NCI-H2081 (cell line): ENCODE measurements around the gene FZD4.
"Not testable (repeated sequence)": the region's sequence is repeated elsewhere in the genome, so short reads cannot be mapped to it uniquely, and the experiment has no call there.

Experiments
- DNase-seq, 2 experiments: peaks; one replicate each; lab custom pipeline; 2025; lab: John Stamatoyannopoulos, UW

The FZD4 gene

DNA sequence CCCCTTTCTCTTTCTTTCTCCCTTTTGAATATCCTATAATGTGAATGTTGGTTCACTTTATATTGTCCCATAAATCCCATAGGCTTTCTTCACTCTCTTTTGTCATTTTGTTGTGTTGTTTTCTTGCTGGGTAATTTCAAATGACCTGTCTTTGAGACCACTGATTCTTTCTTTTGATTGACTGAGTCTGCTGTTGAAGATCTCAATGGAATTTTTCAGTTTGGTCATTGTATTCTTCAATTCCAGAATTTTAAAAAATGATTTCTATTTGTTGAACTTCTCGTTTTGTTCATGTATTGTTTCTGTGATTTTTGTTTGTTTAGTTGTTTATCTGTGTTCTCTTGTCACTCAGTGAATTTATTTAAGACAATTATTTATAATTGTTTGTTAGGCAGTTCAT is 17.5 kb upstream of the FZD4 start:
- DNase-seq, result no peak

DNA sequence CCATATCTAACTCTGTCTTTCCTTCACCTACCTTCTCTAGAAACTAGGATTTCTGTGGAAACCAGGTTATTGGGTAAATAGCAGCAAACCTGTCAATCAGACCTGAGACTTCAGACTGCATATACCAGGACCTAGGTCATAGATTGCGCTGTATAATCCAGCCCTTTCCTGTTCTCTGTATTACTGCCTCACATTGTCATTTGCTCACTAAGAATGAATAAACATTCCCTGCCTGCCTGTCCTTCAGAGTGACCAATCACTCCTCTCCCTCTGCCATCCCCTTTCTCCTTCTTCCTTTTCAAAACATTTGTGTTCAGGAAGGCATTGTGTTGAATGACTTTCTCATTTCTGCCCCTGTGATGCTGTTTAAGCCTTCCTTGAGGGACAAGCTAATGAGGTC is 14.1 kb upstream of the FZD4 start:
- DNase-seq, result no peak

DNA sequence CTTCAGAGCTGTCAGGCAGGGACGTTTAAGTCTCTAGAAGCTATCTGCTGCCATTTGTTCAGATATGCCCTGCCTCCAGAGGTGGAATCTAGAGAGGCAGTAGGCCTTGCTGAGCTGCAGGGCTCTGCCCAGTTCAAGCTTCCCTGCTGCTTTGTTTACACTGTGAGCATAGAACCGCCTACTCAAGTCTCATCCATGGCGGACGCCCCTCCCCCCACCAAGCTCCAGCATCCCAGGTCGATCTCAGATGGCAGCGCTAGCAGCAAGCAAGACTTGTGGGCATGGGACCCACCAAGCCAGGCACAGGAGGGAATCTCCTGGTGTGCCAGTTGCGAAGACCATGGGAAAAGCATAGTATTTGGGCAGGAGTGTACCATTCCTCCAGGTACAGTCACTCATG is 12.4 kb upstream of the FZD4 start:
- DNase-seq, result not testable (repeated sequence)

DNA sequence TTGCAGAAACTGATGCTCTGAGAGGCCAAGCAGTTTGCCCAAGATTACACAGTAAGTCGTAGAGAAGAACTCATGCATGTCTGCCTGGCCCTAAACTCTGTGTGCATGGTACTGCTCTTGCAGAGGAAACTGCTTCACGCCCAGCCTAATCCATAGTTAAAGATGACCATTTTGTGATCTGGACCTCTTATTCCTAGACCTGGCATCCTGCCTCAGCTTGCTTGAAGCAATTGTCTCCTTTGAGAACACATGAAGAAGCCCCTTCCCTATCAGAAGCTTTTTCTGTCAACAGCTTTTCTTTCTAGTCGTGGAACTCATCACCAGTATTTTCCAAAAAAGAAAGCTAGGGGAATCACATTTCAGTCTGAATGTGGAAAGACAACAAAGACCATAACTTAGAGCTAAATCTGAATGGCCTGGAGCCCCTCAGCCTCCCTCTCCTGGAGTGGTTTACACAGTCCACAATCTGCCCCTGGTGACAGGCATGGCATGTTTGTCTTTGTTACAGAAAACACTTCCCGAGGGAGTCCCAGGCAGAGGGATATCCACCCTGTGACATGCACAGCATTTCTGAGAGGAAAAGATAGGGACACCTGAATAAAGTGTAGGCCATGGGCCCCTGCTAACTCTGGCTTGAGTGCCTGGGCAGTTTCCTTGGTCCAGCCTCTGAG is 2.9 kb upstream of the FZD4 start:
- DNase-seq, result no peak

DNA sequence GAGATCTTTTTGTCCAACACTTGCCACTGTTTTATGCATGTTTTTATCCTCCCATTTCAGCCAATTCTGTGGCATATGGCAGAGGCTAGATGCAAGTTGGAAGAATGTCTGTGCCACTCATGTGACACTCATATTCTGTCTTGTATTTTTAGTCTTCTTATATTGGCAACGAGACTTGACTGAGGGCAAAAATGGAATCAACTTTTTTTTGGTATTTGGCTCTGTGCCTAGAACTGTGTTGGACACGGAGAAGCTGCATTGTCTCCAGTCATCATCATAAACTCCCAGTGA is 1.7 kb upstream of the FZD4 start:
- no peak for DNase-seq

DNA sequence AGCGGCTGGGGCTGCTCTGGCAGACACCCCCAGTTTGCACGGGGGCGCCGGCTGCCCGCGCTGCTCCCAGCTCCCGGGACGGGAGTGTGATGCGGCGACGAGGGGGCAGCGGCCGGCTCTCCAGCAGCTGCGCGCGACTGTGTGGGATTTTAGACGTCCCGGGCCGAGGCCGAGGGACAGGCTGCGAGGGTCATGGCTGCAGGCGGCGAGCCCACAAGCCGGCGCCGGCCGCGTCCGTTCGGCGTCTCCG is 159 bp downstream of the FZD4 start:
- no peak for DNase-seq

DNA sequence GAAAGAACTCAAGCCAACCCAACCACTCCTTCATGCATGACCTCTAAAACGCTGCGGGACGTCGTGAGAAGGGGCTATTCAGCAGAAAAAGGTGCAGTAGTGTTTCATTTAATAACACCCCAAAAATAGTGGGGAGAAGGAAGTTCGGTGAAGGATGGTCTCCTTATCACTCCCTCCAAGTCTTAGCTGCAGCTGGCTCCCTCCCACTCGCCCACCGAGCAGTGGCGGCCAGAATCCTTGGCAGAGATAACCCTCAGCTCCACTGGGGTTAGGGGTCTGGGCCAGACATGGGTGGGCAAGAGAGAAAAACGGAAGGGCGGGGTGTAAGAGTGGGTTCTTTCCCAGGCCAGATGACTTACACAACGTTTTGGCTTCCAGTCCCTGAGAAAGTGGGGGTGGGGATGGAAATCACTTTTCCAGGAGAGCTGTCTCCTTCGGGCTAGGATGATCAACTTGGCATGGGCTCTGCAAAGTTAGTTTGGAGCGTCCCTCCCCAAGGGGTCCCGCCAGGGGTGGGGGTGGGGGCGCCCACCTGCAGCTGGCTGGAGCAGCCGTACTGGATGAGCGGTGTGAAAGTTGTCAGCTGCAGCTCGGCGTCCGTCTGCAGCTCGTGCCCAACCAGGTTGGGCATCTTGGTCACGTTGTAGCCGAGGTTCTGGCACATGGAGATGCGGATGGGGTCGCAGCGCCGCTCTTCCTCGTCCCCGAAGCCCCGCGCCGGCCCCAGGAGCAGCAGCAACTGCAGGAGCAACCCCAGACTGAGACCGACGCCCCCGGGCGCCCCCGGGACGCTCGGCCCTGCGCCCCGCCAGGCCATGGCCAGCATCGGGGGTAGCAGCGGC is 705 bp downstream of the FZD4 start:
- DNase-seq, result peak in 1 of 2 experiments; percentile 6

DNA sequence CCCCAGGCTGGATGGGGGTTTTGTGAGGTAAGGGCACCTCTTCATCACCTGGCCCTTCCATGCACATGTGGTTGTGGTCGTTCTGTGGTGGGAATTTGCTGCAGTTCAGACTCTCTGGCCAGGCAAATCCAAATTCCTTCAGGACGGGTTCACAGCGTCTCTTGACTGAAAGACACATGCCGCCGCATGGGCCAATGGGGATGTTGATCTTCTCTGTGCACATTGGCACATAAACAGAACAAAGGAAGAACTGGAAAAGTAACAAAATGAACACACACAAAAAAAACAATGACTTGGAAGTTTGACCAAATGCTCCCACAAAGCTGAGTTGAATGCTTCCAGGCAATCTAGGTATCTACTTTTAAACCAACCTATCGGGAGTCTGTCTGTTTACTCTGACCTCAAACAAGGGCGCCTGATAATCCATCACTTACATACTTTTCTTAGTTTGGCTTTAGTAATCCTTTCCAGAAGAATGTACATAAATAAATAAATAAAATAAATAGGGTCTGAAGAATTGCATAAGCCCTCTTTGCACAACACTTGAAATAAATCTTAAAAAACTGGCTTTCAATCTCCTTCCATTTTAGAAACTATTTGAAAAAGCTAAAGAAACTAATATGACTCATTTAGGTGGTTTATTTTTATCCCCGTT is 2.8 kb downstream of the FZD4 start:
- DNase-seq, result no peak

DNA sequence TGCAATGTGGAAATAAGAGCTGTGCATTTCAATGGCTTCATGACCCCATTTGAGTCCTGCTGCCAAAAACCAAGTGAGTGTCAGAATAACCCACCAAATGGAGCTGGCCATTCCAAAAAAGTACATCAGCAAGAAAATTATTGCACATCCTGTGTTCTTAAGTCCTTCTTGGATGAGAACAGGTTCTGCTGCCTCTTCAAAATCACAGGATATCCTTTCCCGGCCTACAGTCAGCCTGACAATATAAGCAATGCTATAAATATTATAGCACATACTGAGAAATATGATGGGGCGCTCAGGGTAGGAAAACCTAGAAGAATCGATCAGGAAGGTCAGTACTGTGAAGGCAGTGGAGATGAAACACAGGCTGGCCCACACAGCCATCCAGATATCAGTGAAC is 3.5 kb downstream of the FZD4 start:
- no peak for DNase-seq

DNA sequence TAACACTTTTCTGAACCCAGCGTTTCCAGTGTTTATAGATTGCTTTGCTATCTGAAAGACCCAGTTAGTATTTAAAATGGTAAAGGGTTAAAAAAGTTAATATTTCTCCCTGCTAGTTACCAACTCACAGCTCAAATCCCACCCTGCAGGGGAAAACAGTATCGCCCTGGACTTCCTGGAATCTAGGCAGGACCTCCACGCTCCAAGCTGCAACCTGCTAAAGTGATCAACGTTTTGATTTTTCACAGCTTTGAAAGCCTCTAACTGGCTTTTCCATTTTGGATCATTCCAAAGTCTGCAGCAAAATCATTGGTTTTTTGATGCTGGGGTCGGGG is 4.6 kb downstream of the FZD4 start:
- no peak for DNase-seq

DNA sequence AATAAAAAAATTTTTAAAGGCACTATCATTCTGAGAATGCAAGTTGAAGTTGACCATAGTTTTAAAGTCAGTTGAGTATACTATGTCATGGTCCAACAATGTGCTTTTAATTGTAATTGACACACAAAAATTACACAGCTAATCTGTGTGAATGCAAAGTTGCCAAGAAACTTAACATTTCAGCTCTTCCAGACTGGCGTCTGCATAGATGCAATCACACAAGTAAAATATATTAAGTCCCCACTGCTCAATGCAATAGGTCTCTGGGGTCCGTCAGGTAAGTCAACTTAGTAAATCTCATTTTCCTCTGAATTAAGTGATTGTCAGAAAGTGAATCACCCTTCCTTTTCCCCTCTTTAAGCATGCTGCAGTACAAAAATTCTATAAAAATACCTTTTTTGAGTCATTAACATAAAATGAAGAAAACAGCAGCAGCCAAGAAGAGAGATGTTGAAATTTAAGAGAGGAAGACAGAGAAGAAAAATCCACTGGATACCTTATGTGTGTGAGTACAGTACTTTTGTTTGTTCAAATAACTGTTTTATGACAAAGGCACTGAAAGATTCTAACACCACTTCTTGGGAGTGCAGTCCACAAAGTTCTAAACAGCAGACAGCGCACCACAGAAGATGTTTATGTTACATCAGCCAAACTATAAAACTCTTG is 5.1 kb downstream of the FZD4 start:
- no peak for DNase-seq

DNA sequence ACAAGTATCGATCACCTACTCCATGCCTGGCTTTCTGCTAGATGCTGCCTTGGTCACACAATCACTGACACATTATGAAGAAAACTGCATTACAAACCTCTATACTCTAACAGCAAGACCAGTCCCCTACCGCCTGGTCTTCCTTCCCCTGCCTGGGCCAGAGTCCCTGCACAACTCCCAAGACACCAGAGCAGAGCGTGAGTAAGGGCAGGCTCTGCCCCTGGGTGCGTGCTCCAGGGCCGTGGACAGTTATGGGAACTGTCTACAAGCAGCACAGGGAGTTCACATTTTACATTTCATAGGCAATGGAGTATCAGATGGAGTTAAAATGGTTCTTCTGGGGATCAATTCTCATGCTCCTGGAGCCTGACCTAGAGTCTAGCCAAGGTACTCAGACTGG is 6.5 kb downstream of the FZD4 start:
- no peak for DNase-seq

DNA sequence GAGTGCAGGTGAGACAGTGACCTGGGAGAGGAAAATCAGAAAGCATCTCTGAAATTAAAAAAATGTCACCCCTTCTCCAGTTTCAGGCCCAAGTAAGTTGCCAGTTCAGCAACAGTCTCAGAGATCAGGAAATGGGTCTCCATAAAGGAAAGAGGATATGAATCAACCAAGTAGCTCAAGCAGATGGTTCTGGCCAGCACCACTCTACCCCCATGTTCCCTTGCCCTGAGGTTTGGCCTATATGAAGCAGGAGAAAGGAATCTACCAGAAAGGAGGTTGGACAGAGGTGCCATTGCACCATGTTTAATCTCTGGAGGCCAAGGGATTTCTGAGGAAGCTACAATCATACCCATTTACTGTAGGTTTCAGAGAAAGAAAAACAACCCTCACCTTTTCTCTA is 7.7 kb downstream of the FZD4 start:
- DNase-seq, result no peak

DNA sequence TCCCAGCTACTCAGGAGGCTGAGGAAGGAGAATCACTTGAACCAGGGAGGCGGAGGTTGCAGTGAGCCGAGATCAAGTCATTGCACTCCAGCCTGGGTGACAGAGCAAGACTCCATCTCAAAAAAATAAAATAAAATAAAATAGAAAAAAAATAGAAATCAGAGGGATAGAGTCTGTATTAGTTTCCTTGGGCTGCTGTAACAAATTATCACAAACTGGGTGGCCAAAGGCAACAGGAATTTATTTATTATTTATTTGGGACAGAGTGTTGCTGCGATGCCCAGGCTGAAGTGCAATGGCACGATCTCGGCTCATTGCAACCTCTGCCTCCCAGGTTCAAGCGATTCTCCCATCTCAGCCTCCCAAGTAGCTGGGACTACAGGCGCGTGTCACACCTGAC is 11.7 kb downstream of the FZD4 start:
- not testable (repeated sequence) for DNase-seq

DNA sequence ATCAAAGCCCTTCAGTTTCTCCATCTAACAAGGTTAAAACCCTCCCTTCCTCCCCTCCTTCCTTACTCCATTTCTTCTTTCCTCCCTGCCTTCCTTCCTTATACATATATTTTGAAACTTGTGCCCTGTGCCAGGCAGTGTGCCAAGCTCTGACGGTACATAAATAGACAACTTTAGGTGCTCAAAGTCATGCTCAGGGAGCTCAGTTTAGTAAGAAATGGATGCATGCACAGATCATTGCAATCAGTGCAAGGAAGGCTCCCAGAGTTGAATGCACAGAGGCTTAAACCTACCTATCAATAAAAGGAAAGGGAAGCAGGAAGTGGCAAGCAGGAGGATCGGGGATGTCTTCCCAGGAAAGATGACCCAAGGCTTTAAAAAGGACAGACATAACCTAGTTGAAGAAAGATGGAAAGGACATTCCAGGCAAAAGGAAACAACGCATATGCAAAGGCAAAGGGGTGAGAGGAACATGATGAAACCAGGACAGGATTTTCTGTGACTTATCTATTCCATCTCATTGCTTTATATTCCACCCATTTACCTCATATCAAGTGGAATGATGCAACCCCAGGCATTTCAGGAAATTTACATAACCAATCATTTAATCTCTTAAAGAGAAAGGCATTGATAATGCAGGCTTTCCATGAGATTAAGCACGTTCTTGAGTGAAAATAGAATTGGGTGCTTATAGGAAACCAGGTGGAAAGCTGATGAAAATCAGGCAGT is 13.2 kb downstream of the FZD4 start:
- no peak for DNase-seq

DNA sequence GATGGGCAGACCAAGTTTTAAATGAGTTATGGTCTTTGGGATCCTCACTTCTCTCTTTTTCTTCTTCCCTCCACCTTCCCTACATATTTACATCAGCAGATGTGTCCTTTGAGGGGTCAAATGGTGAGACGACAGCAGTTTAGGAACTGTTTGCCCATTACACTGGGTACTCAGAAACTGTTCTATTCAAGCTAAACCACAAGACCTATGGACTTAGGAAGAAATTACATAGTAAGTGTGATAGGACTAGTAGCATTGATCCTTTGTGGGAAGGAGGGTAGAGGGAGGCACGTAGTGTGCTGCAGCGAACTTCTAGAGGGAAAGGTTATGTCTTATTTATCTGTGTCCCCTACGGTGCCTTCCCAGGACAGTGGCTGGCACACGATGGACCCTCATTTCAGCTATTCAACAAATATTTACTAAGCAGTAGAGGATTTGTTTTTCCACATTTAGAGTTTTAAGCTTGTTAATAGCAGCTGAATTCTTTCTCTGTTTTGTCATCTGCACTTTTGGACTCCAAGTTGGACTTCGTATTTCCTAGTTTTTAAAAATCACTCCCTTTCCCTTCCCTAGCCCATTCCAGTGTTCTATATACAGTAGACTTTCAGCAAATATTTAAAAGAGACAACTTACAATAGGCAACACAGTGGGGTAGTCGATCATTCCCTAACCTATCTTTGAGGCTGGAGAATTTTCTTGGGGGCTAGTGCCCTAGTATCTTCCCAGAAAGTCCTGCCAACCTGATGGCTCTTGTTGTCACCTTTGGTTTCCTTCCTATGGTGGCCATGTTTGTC is 13.9 kb downstream of the FZD4 start:
- DNase-seq, result no peak

DNA sequence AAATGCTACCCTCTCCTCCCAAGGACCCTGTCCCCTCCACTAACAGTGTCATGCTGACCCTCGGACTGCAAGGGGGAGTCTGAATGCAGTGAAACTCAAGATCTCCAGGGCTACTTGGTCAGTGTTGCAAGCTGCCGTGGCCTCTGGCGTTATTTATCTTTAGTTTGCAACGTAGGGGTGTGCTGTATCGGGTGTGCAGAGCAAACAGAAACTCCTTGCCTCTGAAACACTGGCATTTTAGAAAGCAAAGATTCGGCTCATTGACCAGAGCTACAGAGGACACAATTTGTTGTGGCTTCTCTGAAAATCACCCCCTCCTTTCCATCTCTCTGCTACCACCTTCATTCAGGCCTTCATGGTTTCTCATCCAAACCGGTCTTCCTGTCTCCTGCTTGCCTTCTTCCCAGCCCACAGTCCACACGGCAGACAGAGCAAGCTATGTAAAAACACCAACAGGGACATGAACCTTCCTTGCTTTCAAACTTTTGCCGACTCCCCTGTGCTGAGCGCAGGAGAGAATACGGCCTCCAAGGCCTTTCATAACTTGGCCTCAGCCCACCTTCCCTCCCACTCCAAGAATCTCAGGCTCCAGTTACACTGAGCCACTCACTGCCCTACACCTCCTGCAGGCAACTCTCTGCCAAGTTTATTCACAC is 14.9 kb downstream of the FZD4 start:
- DNase-seq, result no peak

DNA sequence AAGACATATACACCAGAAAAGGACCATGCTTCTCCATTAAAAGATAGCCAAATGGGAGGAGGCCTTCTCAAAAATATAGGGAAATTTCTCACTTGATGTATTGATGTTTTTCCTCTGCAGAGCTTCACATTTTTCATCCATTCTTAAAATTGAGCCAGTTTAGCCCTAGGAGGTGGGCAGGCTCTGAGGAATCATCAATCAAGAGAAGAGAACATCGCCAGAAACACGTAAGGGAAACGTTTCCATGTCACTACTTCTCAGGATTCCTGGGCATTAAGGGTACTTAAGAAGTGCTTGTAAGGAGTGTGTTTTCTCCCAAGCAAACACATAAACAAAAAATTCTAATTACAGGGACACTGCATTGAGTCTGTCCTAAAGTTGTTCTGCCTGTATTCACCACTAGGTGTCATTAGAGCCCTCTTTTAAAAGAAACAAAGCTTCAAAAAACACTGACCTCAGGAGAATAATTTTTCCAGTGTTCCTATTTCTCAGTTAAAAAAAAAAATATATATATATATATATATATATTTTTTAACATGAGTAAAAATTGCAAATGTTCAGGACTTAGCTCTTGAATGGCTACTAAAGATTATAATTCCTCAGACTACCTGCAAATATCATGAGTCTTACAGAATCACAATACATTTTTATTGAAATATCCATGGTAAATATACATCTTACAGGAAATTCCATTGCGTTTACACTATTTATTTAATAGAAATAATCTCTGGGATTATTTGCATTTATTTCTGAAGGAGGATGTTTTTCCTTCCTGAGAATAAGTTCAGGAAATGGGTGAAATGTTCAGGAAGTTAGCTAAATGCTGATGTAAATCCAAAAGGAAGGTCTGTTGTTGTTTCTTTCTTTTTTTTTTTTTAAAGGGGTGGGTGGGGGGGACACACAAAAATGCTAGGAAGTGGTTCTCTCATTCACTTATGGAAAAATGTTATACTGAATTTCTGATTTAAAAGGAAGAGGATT is 16.0 kb downstream of the FZD4 start:
- peak; percentile 46 to 49 for DNase-seq

DNA sequence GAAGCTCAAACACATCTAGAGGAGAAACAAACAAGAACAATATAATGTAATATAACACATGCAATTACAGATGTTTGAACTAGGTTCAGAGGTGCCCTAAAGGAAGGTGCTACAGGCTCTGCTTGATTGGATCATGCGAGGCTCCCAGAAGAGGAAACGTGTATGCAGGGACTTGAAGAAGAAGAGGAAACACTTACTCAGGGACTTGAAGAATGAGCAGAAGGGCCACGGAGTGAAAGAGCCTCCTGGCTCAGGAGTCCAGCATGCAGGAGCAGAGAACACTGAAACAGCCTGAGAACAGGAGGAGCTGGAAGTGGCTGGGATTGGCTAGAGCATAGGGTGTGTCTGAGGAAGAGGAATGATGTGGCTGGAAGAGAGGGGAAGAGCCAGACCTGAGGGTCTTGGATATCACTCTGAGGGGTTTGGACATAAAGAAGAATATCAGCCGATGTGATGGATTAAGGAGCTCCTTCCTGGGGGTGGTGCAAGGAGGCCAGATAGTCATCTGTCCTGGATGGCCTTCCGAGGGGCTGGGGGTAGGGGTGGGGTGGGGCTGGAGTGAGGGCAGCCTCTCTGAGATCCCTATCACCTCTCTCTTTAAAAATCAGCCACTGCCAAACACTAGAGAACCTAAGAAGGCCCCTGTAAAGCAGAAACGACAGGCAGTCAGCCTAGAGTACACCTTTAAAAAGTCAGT is 16.8 kb downstream of the FZD4 start:
- DNase-seq, result no peak
